H1 (cell line): ENCODE measurements around the gene SLC4A9. TPM values are rescaled to one million over a fixed set of nuclear protein-coding genes. Genes with fewer than 3 reads are reported as not detected.

Source experiments
- CTCF ChIA-PET: fragments of 300-600 bp; sonication (Branson Sonifier 250); formaldehyde crosslinking; loops from one replicate; lab custom pipeline; 2021; ENCODE audit not compliant: partially characterized antibody; lab: Charles Lee
- POLR2A ChIA-PET: fragments of 300-600 bp; sonication (Branson Sonifier 250); formaldehyde crosslinking; loops from one replicate; lab custom pipeline; 2021; ENCODE audit warnings: inconsistent platforms; ENCODE audit not compliant: partially characterized antibody; lab: Charles Lee
- DNase-seq, 2 experiments: peaks; one replicate each; pipeline versions ENCODE4 v3.0.0 to v3.0.0-alpha.2; 2010 to 2022; ENCODE audit warnings: low spot score in 2 of 2, low read depth in 1 of 2, mixed read lengths in 1 of 2
- FAIRE-seq: peaks from 2 replicates; lab custom pipeline; 2011; peaks lifted over from hg19 to GRCh38; lab: Jason Lieb, UNC
- H2AFZ ChIP-seq: 2 replicates; pipeline ENCODE4 v1.8.1; 2012; ENCODE audit warnings: low read length, inconsistent platforms
- H2AK5ac ChIP-seq: 2 replicates; pipeline ENCODE4 v1.6.1; 2013; ENCODE audit warnings: low read depth, low read length
- H2BK120ac ChIP-seq: replicated peaks from 2 replicates; pipeline ENCODE3; 2013; ENCODE audit warnings: low read depth, low read length, inconsistent platforms
- H2BK12ac ChIP-seq: 2 replicates; pipeline ENCODE4 v1.6.1; 2013; ENCODE audit warnings: low read depth, low read length
- H2BK15ac ChIP-seq: 2 replicates; pipeline ENCODE4 v1.6.1; 2013; ENCODE audit warnings: low read length
- H2BK20ac ChIP-seq: 2 replicates; pipeline ENCODE4 v1.6.1; 2013; ENCODE audit warnings: low read length
- H2BK5ac ChIP-seq: 2 replicates; pipeline ENCODE4 v1.6.1; 2013; ENCODE audit warnings: low read depth, low read length
- H3K14ac ChIP-seq: 2 replicates; pipeline ENCODE4 v1.6.1; 2013; ENCODE audit warnings: inconsistent platforms; ENCODE audit not compliant: insufficient read length
- H3K18ac ChIP-seq: 2 replicates; pipeline ENCODE4 v1.6.1; 2013; ENCODE audit warnings: low read length; ENCODE audit errors: extremely low read depth
- H3K23ac ChIP-seq: 2 replicates; pipeline ENCODE4 v1.6.1; 2013; ENCODE audit warnings: inconsistent platforms; ENCODE audit not compliant: insufficient read length
- H3K23me2 ChIP-seq: 2 replicates; pipeline ENCODE4 v1.6.1; 2013; ENCODE audit warnings: low read depth, low read length
- H3K27ac ChIP-seq: 2 replicates; pipeline ENCODE4 v1.6.1; 2011; ENCODE audit warnings: low read depth, low read length, inconsistent platforms
- H3K27me3 ChIP-seq, 4 experiments: replicated peaks in 1 of 4; 1 replicate in 1 of 4; 2 replicates in 3 of 4; pipeline versions ENCODE4 v1.6.1 to v1.8.1; 2011 to 2013; ENCODE audit warnings: low read length in 3 of 4, mild to moderate bottlenecking in 3 of 4, inconsistent platforms in 2 of 4, mixed read lengths in 2 of 4, moderate library complexity in 1 of 4; ENCODE audit not compliant: control insufficient read depth in 3 of 4, insufficient read depth in 3 of 4; ENCODE audit errors: extremely low read depth in 1 of 4
- H3K36me3 ChIP-seq, 4 experiments: 2 replicates each; pipeline versions ENCODE4 v1.6.1 to v1.8.1; 2011 to 2013; ENCODE audit warnings: mild to moderate bottlenecking in 4 of 4, low read length in 3 of 4, moderate library complexity in 2 of 4, control low read depth in 1 of 4, inconsistent platforms in 1 of 4; ENCODE audit not compliant: insufficient read depth in 4 of 4, control insufficient read depth in 2 of 4
- H3K4ac ChIP-seq: replicated peaks from 2 replicates; pipeline ENCODE3; 2013; ENCODE audit warnings: low read length, low read depth, mixed read lengths, inconsistent platforms; ENCODE audit not compliant: insufficient read length
- H3K4me1 ChIP-seq, 4 experiments: replicated peaks in 1 of 4; 1 replicate in 1 of 4; 2 replicates in 3 of 4; pipeline versions ENCODE4 v1.6.1 to v1.8.1; 2011 to 2013; ENCODE audit warnings: low read length in 3 of 4, inconsistent platforms in 2 of 4, mixed read lengths in 1 of 4; ENCODE audit not compliant: insufficient read depth in 4 of 4, control insufficient read depth in 3 of 4
- H3K4me2 ChIP-seq, 2 experiments: 2 replicates each; pipeline versions ENCODE4 v1.6.1 to v1.8.1; 2011 to 2013; ENCODE audit warnings: low read depth in 2 of 2, low read length in 2 of 2, control low read depth in 1 of 2, inconsistent platforms in 1 of 2, mild to moderate bottlenecking in 1 of 2; ENCODE audit not compliant: insufficient read depth in 1 of 2
- H3K4me3 ChIP-seq, 4 experiments: fragments of 200-600, 300-600 bp in 1 of 4; sonication (generic), shearing (Covaris generic), sonication (Bioruptor Twin) in 1 of 4; 2 replicates each; pipeline versions ENCODE4 v1.5.1 to v1.8.1; 2011 to 2016; ENCODE audit warnings: low read length in 4 of 4, low read depth in 3 of 4, control low read depth in 2 of 4, inconsistent platforms in 2 of 4, mild to moderate bottlenecking in 2 of 4, mixed read lengths in 1 of 4, moderate library complexity in 1 of 4; ENCODE audit not compliant: insufficient read depth in 2 of 4; ENCODE audit errors: extremely low read depth in 1 of 4
- H3K56ac ChIP-seq: replicated peaks from 2 replicates; pipeline ENCODE3; 2013; ENCODE audit warnings: low read depth, mild to moderate bottlenecking, mixed read lengths, low read length, inconsistent platforms; ENCODE audit not compliant: insufficient read length
- H3K79me1 ChIP-seq: 2 replicates; pipeline ENCODE4 v1.6.1; 2013; ENCODE audit warnings: low read depth, low read length, control low read depth
- H3K79me2 ChIP-seq, 2 experiments: 2 replicates each; pipeline versions ENCODE4 v1.6.1 to v1.8.1; 2012 to 2013; ENCODE audit warnings: low read length in 2 of 2, mild to moderate bottlenecking in 2 of 2, inconsistent platforms in 1 of 2; ENCODE audit not compliant: insufficient read depth in 2 of 2, control insufficient read depth in 1 of 2
- H3K9ac ChIP-seq, 4 experiments: replicated peaks in 1 of 4; 1 replicate in 1 of 4; 2 replicates in 3 of 4; pipeline versions ENCODE4 v1.6.1 to v1.8.1; 2011 to 2013; ENCODE audit warnings: low read depth in 3 of 4, low read length in 3 of 4, control low read depth in 2 of 4, mild to moderate bottlenecking in 2 of 4, moderate library complexity in 2 of 4, inconsistent platforms in 1 of 4; ENCODE audit errors: extremely low read depth in 1 of 4
- H3K9me3 ChIP-seq, 2 experiments: 2 replicates each; pipeline versions ENCODE4 v1.6.1 to v1.8.1; 2012 to 2013; ENCODE audit warnings: mild to moderate bottlenecking in 2 of 2, moderate library complexity in 2 of 2, control low read depth in 1 of 2, inconsistent platforms in 1 of 2, low read depth in 1 of 2, low read length in 1 of 2, mixed read lengths in 1 of 2; ENCODE audit not compliant: insufficient read depth in 2 of 2
- H4K20me1 ChIP-seq, 2 experiments: replicated peaks in 1 of 2; 2 replicates each; pipeline versions ENCODE3 to v1.8.1; 2011 to 2013; ENCODE audit warnings: inconsistent platforms in 2 of 2, low read length in 2 of 2, mild to moderate bottlenecking in 1 of 2; ENCODE audit not compliant: insufficient read depth in 2 of 2, control insufficient read depth in 1 of 2
- H4K5ac ChIP-seq: 2 replicates; pipeline ENCODE4 v1.6.1; 2013; ENCODE audit warnings: low read length, low read depth, mixed read lengths, inconsistent platforms; ENCODE audit not compliant: insufficient read length
- H4K8ac ChIP-seq: 2 replicates; pipeline ENCODE4 v1.8.0; 2013; ENCODE audit warnings: mild to moderate bottlenecking, moderate library complexity, low read length, inconsistent platforms; ENCODE audit not compliant: insufficient read depth; ENCODE audit errors: extremely low read depth
- H4K91ac ChIP-seq: replicated peaks from 2 replicates; pipeline ENCODE3; 2013; ENCODE audit warnings: low read length, mixed read lengths, inconsistent platforms; ENCODE audit not compliant: insufficient read length
- EP300 ChIP-seq, 2 experiments: IDR thresholded peaks; 1 replicate in 1 of 2; 2 replicates in 1 of 2; pipeline ENCODE4 v1.6.1; 2011 to 2012; ENCODE audit warnings: low read depth in 2 of 2, low read length in 2 of 2, mild to moderate bottlenecking in 2 of 2, borderline replicate concordance in 1 of 2, inconsistent platforms in 1 of 2, moderate library complexity in 1 of 2
- HDAC6 ChIP-seq: IDR thresholded peaks from one replicate; pipeline ENCODE4 v1.7.1; 2012; ENCODE audit warnings: low read depth, mild to moderate bottlenecking, inconsistent platforms, low read length, moderate library complexity
- WGBS, 2 experiments: shearing (Covaris generic) in 1 of 2; methylation state at CpG; one replicate each; pipeline versions ENCODE4 v1.1.6 to v1.1.7; 2013 to 2015; ENCODE audit warnings: low lambda C conversion rate in 2 of 2, mixed read lengths in 2 of 2, inconsistent platforms in 1 of 2, low coverage in 1 of 2, missing lambda C conversion rate in 1 of 2; ENCODE audit not compliant: insufficient replicate concordance in 2 of 2, insufficient coverage in 1 of 2, insufficient read length in 1 of 2; ENCODE audit errors: extremely low coverage in 1 of 2, missing lambda C conversion rate in 1 of 2; 5-methylcytosine and 5-hydroxymethylcytosine counted together
- polyA plus RNA-seq, 7 experiments: library from polyadenylated mRNA; depleted of rRNA in 3 of 7; stranded (reverse) in 5 of 7; unstranded in 2 of 7; fragments of >200 nt in 5 of 7; fragments of 200-250 nt in 2 of 7; gene quantifications; 1 replicate in 5 of 7; 2 replicates in 1 of 7; 4 replicates in 1 of 7; pipeline versions ENCODE4 v1.2.1 to v1.2.3, GENCODE V29; 2011 to 2013; ENCODE audit warnings: missing spikeins in 2 of 7, mixed read lengths in 2 of 7
- total RNA-seq: library from RNA; stranded (reverse); fragmentation: NEBNext Ultra II Directional; extraction: Animal tissue kit (Norgen Biotek cat#: 25700); gene quantifications from 2 replicates; pipeline ENCODE4 v1.2.1, GENCODE V29; 2021

Gene SLC4A9
- total and polyA plus RNA-seq, 2 of the 8 experiments (the other 6 are each of a cell fraction or from before 2014, with no cell fraction given) = 0.15 to 0.28 TPM

GRCh38 chr5:140311011-140311467, 49.0 kb upstream of the SLC4A9 start:
- H3K4me3 ChIP-seq = no peak overlapping the region
- no peak overlapping the region for H3K56ac ChIP-seq
- no peak overlapping the region for H4K5ac ChIP-seq
- no peak overlapping the region for H4K8ac ChIP-seq
- H3K9ac ChIP-seq = no peak overlapping the region
- H3K79me1 ChIP-seq = no peaks in the 10 kb centered on the region
- FAIRE-seq (no peak), DNase-seq (no peak)
- H2AK5ac ChIP-seq = no peak overlapping the region
- H2BK120ac ChIP-seq = no peak overlapping the region
- ChIA-PET POLR2A (interaction anchor here (1.6 to 2.1 kb wide), 2 partner anchors 8 to 35 kb away, joined by 5 to 8 read pairs; partner anchors contain the start of genes HBEGF and PFDN1), CTCF (interaction anchor here (0.9 to 2.3 kb wide), 5 partner anchors 35 to 69 kb away, joined by 4 to 8 read pairs (median 6); partner anchors contain the start of gene HBEGF)
- TF ChIP-seq HDAC6 (no peak), EP300 (IDR thresholded peaks at IDR 0.05; ENCODE audit: borderline replicate concordance in 1 of 2, low read depth in 2 of 2, low read length in 2 of 2) (no peak)
- H4K91ac ChIP-seq = no peak overlapping the region
- no peaks in the 10 kb centered on the region for H3K9me3 ChIP-seq
- H2BK15ac ChIP-seq = no peak overlapping the region
- H4K20me1 ChIP-seq = no peaks in the 10 kb centered on the region
- WGBS, 2 experiments = 88% methylated on average over 5 of the region's 5 CpGs; no CpG with 5 or more reads in 1 of the 2 experiments
- peaks cover 0 to 2% (median 0%) of the 10 kb centered on the region in 4 experiments; a peak in 2 of 7 replicates for H3K4me1 ChIP-seq
- H2BK5ac ChIP-seq = no peak overlapping the region
- H3K27me3 ChIP-seq = no peaks in the 10 kb centered on the region
- 0 out of 2 replicates have a peak, but pooled peaks cover 2% of the 10 kb centered on the region for H3K23me2 ChIP-seq
- no peak overlapping the region for H3K27ac ChIP-seq
- no peak overlapping the region for H3K4me2 ChIP-seq
- no peak overlapping the region for H3K4ac ChIP-seq
- H3K23ac ChIP-seq = no peak overlapping the region
- no peaks in the 10 kb centered on the region for H3K79me2 ChIP-seq
- no peak overlapping the region for H3K14ac ChIP-seq
- H3K36me3 ChIP-seq = no peaks in the 10 kb centered on the region
- H3K18ac ChIP-seq = no peak overlapping the region
- no peak overlapping the region for H2AFZ ChIP-seq
- H2BK20ac ChIP-seq = no peak overlapping the region
- H2BK12ac ChIP-seq = no peak overlapping the region
